H1 (cell line): ENCODE measurements around the gene TBC1D2. TPM values are rescaled to one million over a fixed set of nuclear protein-coding genes. Genes with fewer than 3 reads are reported as not detected.

Source experiments
- CTCF ChIA-PET: fragments of 300-600 bp; sonication (Branson Sonifier 250); formaldehyde crosslinking; loops from one replicate; lab custom pipeline; 2021; ENCODE audit not compliant: partially characterized antibody; lab: Charles Lee
- POLR2A ChIA-PET: fragments of 300-600 bp; sonication (Branson Sonifier 250); formaldehyde crosslinking; loops from one replicate; lab custom pipeline; 2021; ENCODE audit warnings: inconsistent platforms; ENCODE audit not compliant: partially characterized antibody; lab: Charles Lee
- DNase-seq, 2 experiments: peaks; one replicate each; pipeline versions ENCODE4 v3.0.0 to v3.0.0-alpha.2; 2010 to 2022; ENCODE audit warnings: low spot score in 2 of 2, low read depth in 1 of 2, mixed read lengths in 1 of 2
- FAIRE-seq: peaks from 2 replicates; lab custom pipeline; 2011; peaks lifted over from hg19 to GRCh38; lab: Jason Lieb, UNC
- H2AFZ ChIP-seq: 2 replicates; pipeline ENCODE4 v1.8.1; 2012; ENCODE audit warnings: low read length, inconsistent platforms
- H2AK5ac ChIP-seq: 2 replicates; pipeline ENCODE4 v1.6.1; 2013; ENCODE audit warnings: low read depth, low read length
- H2BK120ac ChIP-seq: replicated peaks from 2 replicates; pipeline ENCODE3; 2013; ENCODE audit warnings: low read depth, low read length, inconsistent platforms
- H2BK12ac ChIP-seq: 2 replicates; pipeline ENCODE4 v1.6.1; 2013; ENCODE audit warnings: low read depth, low read length
- H2BK15ac ChIP-seq: 2 replicates; pipeline ENCODE4 v1.6.1; 2013; ENCODE audit warnings: low read length
- H2BK20ac ChIP-seq: 2 replicates; pipeline ENCODE4 v1.6.1; 2013; ENCODE audit warnings: low read length
- H2BK5ac ChIP-seq: 2 replicates; pipeline ENCODE4 v1.6.1; 2013; ENCODE audit warnings: low read depth, low read length
- H3K14ac ChIP-seq: 2 replicates; pipeline ENCODE4 v1.6.1; 2013; ENCODE audit warnings: inconsistent platforms; ENCODE audit not compliant: insufficient read length
- H3K18ac ChIP-seq: 2 replicates; pipeline ENCODE4 v1.6.1; 2013; ENCODE audit warnings: low read length; ENCODE audit errors: extremely low read depth
- H3K23ac ChIP-seq: 2 replicates; pipeline ENCODE4 v1.6.1; 2013; ENCODE audit warnings: inconsistent platforms; ENCODE audit not compliant: insufficient read length
- H3K23me2 ChIP-seq: 2 replicates; pipeline ENCODE4 v1.6.1; 2013; ENCODE audit warnings: low read depth, low read length
- H3K27ac ChIP-seq: 2 replicates; pipeline ENCODE4 v1.6.1; 2011; ENCODE audit warnings: low read depth, low read length, inconsistent platforms
- H3K27me3 ChIP-seq, 4 experiments: replicated peaks in 1 of 4; 1 replicate in 1 of 4; 2 replicates in 3 of 4; pipeline versions ENCODE4 v1.6.1 to v1.8.1; 2011 to 2013; ENCODE audit warnings: low read length in 3 of 4, mild to moderate bottlenecking in 3 of 4, inconsistent platforms in 2 of 4, mixed read lengths in 2 of 4, moderate library complexity in 1 of 4; ENCODE audit not compliant: control insufficient read depth in 3 of 4, insufficient read depth in 3 of 4; ENCODE audit errors: extremely low read depth in 1 of 4
- H3K36me3 ChIP-seq, 4 experiments: 2 replicates each; pipeline versions ENCODE4 v1.6.1 to v1.8.1; 2011 to 2013; ENCODE audit warnings: mild to moderate bottlenecking in 4 of 4, low read length in 3 of 4, moderate library complexity in 2 of 4, control low read depth in 1 of 4, inconsistent platforms in 1 of 4; ENCODE audit not compliant: insufficient read depth in 4 of 4, control insufficient read depth in 2 of 4
- H3K4ac ChIP-seq: replicated peaks from 2 replicates; pipeline ENCODE3; 2013; ENCODE audit warnings: low read length, low read depth, mixed read lengths, inconsistent platforms; ENCODE audit not compliant: insufficient read length
- H3K4me1 ChIP-seq, 4 experiments: replicated peaks in 1 of 4; 1 replicate in 1 of 4; 2 replicates in 3 of 4; pipeline versions ENCODE4 v1.6.1 to v1.8.1; 2011 to 2013; ENCODE audit warnings: low read length in 3 of 4, inconsistent platforms in 2 of 4, mixed read lengths in 1 of 4; ENCODE audit not compliant: insufficient read depth in 4 of 4, control insufficient read depth in 3 of 4
- H3K4me2 ChIP-seq, 2 experiments: 2 replicates each; pipeline versions ENCODE4 v1.6.1 to v1.8.1; 2011 to 2013; ENCODE audit warnings: low read depth in 2 of 2, low read length in 2 of 2, control low read depth in 1 of 2, inconsistent platforms in 1 of 2, mild to moderate bottlenecking in 1 of 2; ENCODE audit not compliant: insufficient read depth in 1 of 2
- H3K4me3 ChIP-seq, 4 experiments: fragments of 200-600, 300-600 bp in 1 of 4; sonication (generic), shearing (Covaris generic), sonication (Bioruptor Twin) in 1 of 4; 2 replicates each; pipeline versions ENCODE4 v1.5.1 to v1.8.1; 2011 to 2016; ENCODE audit warnings: low read length in 4 of 4, low read depth in 3 of 4, control low read depth in 2 of 4, inconsistent platforms in 2 of 4, mild to moderate bottlenecking in 2 of 4, mixed read lengths in 1 of 4, moderate library complexity in 1 of 4; ENCODE audit not compliant: insufficient read depth in 2 of 4; ENCODE audit errors: extremely low read depth in 1 of 4
- H3K56ac ChIP-seq: replicated peaks from 2 replicates; pipeline ENCODE3; 2013; ENCODE audit warnings: low read depth, mild to moderate bottlenecking, mixed read lengths, low read length, inconsistent platforms; ENCODE audit not compliant: insufficient read length
- H3K79me1 ChIP-seq: 2 replicates; pipeline ENCODE4 v1.6.1; 2013; ENCODE audit warnings: low read depth, low read length, control low read depth
- H3K79me2 ChIP-seq, 2 experiments: 2 replicates each; pipeline versions ENCODE4 v1.6.1 to v1.8.1; 2012 to 2013; ENCODE audit warnings: low read length in 2 of 2, mild to moderate bottlenecking in 2 of 2, inconsistent platforms in 1 of 2; ENCODE audit not compliant: insufficient read depth in 2 of 2, control insufficient read depth in 1 of 2
- H3K9ac ChIP-seq, 4 experiments: replicated peaks in 1 of 4; 1 replicate in 1 of 4; 2 replicates in 3 of 4; pipeline versions ENCODE4 v1.6.1 to v1.8.1; 2011 to 2013; ENCODE audit warnings: low read depth in 3 of 4, low read length in 3 of 4, control low read depth in 2 of 4, mild to moderate bottlenecking in 2 of 4, moderate library complexity in 2 of 4, inconsistent platforms in 1 of 4; ENCODE audit errors: extremely low read depth in 1 of 4
- H3K9me3 ChIP-seq, 2 experiments: 2 replicates each; pipeline versions ENCODE4 v1.6.1 to v1.8.1; 2012 to 2013; ENCODE audit warnings: mild to moderate bottlenecking in 2 of 2, moderate library complexity in 2 of 2, control low read depth in 1 of 2, inconsistent platforms in 1 of 2, low read depth in 1 of 2, low read length in 1 of 2, mixed read lengths in 1 of 2; ENCODE audit not compliant: insufficient read depth in 2 of 2
- H4K20me1 ChIP-seq, 2 experiments: replicated peaks in 1 of 2; 2 replicates each; pipeline versions ENCODE3 to v1.8.1; 2011 to 2013; ENCODE audit warnings: inconsistent platforms in 2 of 2, low read length in 2 of 2, mild to moderate bottlenecking in 1 of 2; ENCODE audit not compliant: insufficient read depth in 2 of 2, control insufficient read depth in 1 of 2
- H4K5ac ChIP-seq: 2 replicates; pipeline ENCODE4 v1.6.1; 2013; ENCODE audit warnings: low read length, low read depth, mixed read lengths, inconsistent platforms; ENCODE audit not compliant: insufficient read length
- H4K8ac ChIP-seq: 2 replicates; pipeline ENCODE4 v1.8.0; 2013; ENCODE audit warnings: mild to moderate bottlenecking, moderate library complexity, low read length, inconsistent platforms; ENCODE audit not compliant: insufficient read depth; ENCODE audit errors: extremely low read depth
- H4K91ac ChIP-seq: replicated peaks from 2 replicates; pipeline ENCODE3; 2013; ENCODE audit warnings: low read length, mixed read lengths, inconsistent platforms; ENCODE audit not compliant: insufficient read length
- ASH2L ChIP-seq: fragments of 200-600, 300-600 bp; sonication (generic); IDR thresholded peaks from one replicate; pipeline ENCODE4 v1.7.1; 2017; ENCODE audit warnings: low read length
- CTCF ChIP-seq, 3 experiments: IDR thresholded peaks; 1 replicate in 2 of 3; 2 replicates in 1 of 3; pipeline versions ENCODE4 v1.5.1 to v1.6.1; 2011; ENCODE audit warnings: low read length in 3 of 3, mild to moderate bottlenecking in 3 of 3, inconsistent platforms in 2 of 3, low read depth in 1 of 3, moderate library complexity in 1 of 3; ENCODE audit not compliant: insufficient read depth in 1 of 3; ENCODE audit errors: control extremely low read depth in 1 of 3
- HDAC6 ChIP-seq: IDR thresholded peaks from one replicate; pipeline ENCODE4 v1.7.1; 2012; ENCODE audit warnings: low read depth, mild to moderate bottlenecking, inconsistent platforms, low read length, moderate library complexity
- MAFK ChIP-seq: IDR thresholded peaks from 2 replicates; pipeline ENCODE4 v1.6.1; 2012; ENCODE audit warnings: low read depth, mild to moderate bottlenecking, improper control_type of control experiment, low read length
- TEAD4 ChIP-seq: IDR thresholded peaks from 2 replicates; pipeline ENCODE4 v1.6.1; 2012; ENCODE audit warnings: low read depth, low read length, inconsistent platforms, mixed read lengths
- WGBS, 2 experiments: shearing (Covaris generic) in 1 of 2; methylation state at CpG; one replicate each; pipeline versions ENCODE4 v1.1.6 to v1.1.7; 2013 to 2015; ENCODE audit warnings: low lambda C conversion rate in 2 of 2, mixed read lengths in 2 of 2, inconsistent platforms in 1 of 2, low coverage in 1 of 2, missing lambda C conversion rate in 1 of 2; ENCODE audit not compliant: insufficient replicate concordance in 2 of 2, insufficient coverage in 1 of 2, insufficient read length in 1 of 2; ENCODE audit errors: extremely low coverage in 1 of 2, missing lambda C conversion rate in 1 of 2; 5-methylcytosine and 5-hydroxymethylcytosine counted together
- polyA plus RNA-seq, 7 experiments: library from polyadenylated mRNA; depleted of rRNA in 3 of 7; stranded (reverse) in 5 of 7; unstranded in 2 of 7; fragments of >200 nt in 5 of 7; fragments of 200-250 nt in 2 of 7; gene quantifications; 1 replicate in 5 of 7; 2 replicates in 1 of 7; 4 replicates in 1 of 7; pipeline versions ENCODE4 v1.2.1 to v1.2.3, GENCODE V29; 2011 to 2013; ENCODE audit warnings: missing spikeins in 2 of 7, mixed read lengths in 2 of 7
- total RNA-seq: library from RNA; stranded (reverse); fragmentation: NEBNext Ultra II Directional; extraction: Animal tissue kit (Norgen Biotek cat#: 25700); gene quantifications from 2 replicates; pipeline ENCODE4 v1.2.1, GENCODE V29; 2021

Gene TBC1D2
- total and polyA plus RNA-seq, 2 of the 8 experiments (the other 6 are each of a cell fraction or from before 2014, with no cell fraction given) = 7.4 TPM

DNA sequence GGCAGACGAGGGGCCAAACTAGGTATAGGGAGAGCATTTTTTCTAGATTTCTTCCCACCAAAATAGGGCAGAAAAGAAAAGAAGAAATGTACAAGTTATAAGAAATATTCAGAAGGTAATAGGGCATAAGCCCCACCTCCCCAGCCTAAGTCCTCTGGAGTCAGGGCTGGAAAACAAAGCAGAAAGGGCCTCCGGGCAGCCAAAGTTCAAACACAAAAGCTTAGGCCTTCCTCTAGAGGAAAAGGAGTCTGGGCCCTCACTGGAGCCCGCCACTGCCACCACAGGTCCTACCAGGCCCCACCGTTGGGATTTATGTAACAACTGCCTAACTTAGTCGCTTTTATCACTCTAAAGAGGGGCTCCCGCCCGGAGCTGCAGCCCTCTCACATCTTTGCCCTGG is 27.6 kb downstream of the TBC1D2 start:
- no peak overlapping the region for H3K56ac ChIP-seq
- no peak overlapping the region for H2BK15ac ChIP-seq
- H4K91ac ChIP-seq = no peak overlapping the region
- H3K9ac ChIP-seq = no peak overlapping the region
- H3K9me3 ChIP-seq = no peaks in the 10 kb centered on the region
- H2AFZ ChIP-seq = no peak overlapping the region
- no peaks in the 10 kb centered on the region for H3K23me2 ChIP-seq
- no peaks in the 10 kb centered on the region for H3K79me1 ChIP-seq
- no peak for TF ChIP-seq MAFK
- no peak for TF ChIP-seq TEAD4
- no peak for TF ChIP-seq ASH2L
- TF ChIP-seq CTCF (IDR thresholded peaks at IDR 0.05; ENCODE audit: control extremely low read depth in 1 of 3, insufficient read depth in 1 of 3, low read depth in 1 of 3, low read length in 3 of 3) = no peak
- no peak for TF ChIP-seq HDAC6
- WGBS, 2 experiments = 81% methylated on average over 7 of the region's 7 CpGs; no CpG with 5 or more reads in 1 of the 2 experiments
- no peak overlapping the region for H2BK20ac ChIP-seq
- no peak for FAIRE-seq
- no peaks in the 10 kb centered on the region for H3K4me1 ChIP-seq
- no peak overlapping the region for H2BK120ac ChIP-seq
- peaks cover 2 to 19% (median 3%) of the 10 kb centered on the region in 4 experiments; a peak in 4 of 8 replicates for H3K36me3 ChIP-seq
- no peak for DNase-seq
- no peaks in the 10 kb centered on the region for H3K27me3 ChIP-seq
- ChIA-PET POLR2A (interaction anchor here (1.0 kb wide), 1 partner anchor 20 kb away, joined by 3 read pairs; no protein-coding TSS in a partner anchor), CTCF (interaction anchor here (0.9 to 3.5 kb wide), 6 partner anchors 11 to 35 kb away, joined by 3 to 18 read pairs (median 4); no protein-coding TSS in a partner anchor)
- no peak overlapping the region for H3K27ac ChIP-seq
- H3K23ac ChIP-seq = no peak overlapping the region
- no peaks in the 10 kb centered on the region for H3K79me2 ChIP-seq
- H3K4me3 ChIP-seq = no peak overlapping the region
- no peaks in the 10 kb centered on the region for H4K20me1 ChIP-seq
- H2BK5ac ChIP-seq = no peak overlapping the region
- H4K5ac ChIP-seq = no peak overlapping the region
- no peak overlapping the region for H2AK5ac ChIP-seq
- H3K14ac ChIP-seq = no peak overlapping the region
- H3K4ac ChIP-seq = no peak overlapping the region
- H3K18ac ChIP-seq = no peak overlapping the region
- no peak overlapping the region for H3K4me2 ChIP-seq
- H4K8ac ChIP-seq = no peak overlapping the region
- H2BK12ac ChIP-seq = no peak overlapping the region
